ENCODE data around the gene PIGM. TPM values are rescaled to one million over a fixed set of nuclear protein-coding genes. Genes with fewer than 3 reads are reported as not detected.

The PIGM gene
- total and polyA plus RNA-seq, 9 donors = 3.6 to 6.6 (median 5.2) TPM

GRCh38 chr1:160074865-160075264 lies 43.1 kb upstream of the PIGM start:
- WGBS (ENCODE audit: insufficient coverage) = 66% methylated on average over 3 of the region's 4 CpGs
- Histone ChIP-seq H3K36me3 (ENCODE audit: control insufficient read depth, insufficient read depth, low read length) (no peaks in the 10 kb centered on the region), H3K4me1 (ENCODE audit: control insufficient read depth, insufficient read depth, low read length) (peaks cover 17% of the 10 kb centered on the region), H3K27ac (ENCODE audit: low read length) (no peak overlapping the region), H3K27me3 (ENCODE audit: control insufficient read depth, insufficient read depth, low read length) (peaks cover 17% of the 10 kb centered on the region), H3K4me3 (ENCODE audit: low read length) (no peak overlapping the region), H3K9me3 (replicated peaks; ENCODE audit: control insufficient read depth, low read depth, low read length) (no peaks in the 10 kb centered on the region)
- DNase-seq = no peak

DNA sequence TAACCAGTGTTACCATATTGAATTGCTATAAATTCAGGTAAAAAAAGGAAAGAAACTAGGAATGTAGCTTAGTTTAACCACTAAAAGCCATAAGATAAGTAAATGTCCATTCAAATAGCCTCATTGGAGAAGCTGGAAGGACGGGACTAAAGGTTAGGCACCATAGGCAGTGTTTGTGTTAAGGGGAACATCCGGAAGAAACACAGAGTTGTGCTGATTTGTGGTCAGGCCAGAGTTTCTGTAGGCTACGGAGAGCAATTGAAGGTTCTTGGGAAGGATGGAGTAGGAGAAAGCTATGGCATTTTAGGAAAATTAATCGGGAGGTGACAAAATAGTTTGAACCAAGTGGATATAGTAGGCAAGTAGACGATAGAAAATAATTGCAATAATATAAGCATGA lies 39.5 kb upstream of the PIGM start:
- Histone ChIP-seq H3K4me1 (ENCODE audit: control insufficient read depth, insufficient read depth, low read length) (peaks cover 17% of the 10 kb centered on the region), H3K9me3 (replicated peaks; ENCODE audit: control insufficient read depth, low read depth, low read length) (no peaks in the 10 kb centered on the region), H3K36me3 (ENCODE audit: control insufficient read depth, insufficient read depth, low read length) (no peaks in the 10 kb centered on the region), H3K27me3 (ENCODE audit: control insufficient read depth, insufficient read depth, low read length) (peaks cover 30% of the 10 kb centered on the region), H3K4me3 (ENCODE audit: low read length) (no peak overlapping the region), H3K27ac (ENCODE audit: low read length) (no peak overlapping the region)
- DNase-seq = no peak
- WGBS (ENCODE audit: insufficient coverage) = 63% methylated on average over 5 of the region's 5 CpGs

GRCh38 chr1:160070243-160071163 lies 38.7 kb upstream of the PIGM start:
- peak overlapping the region; percentile 65 for H3K4me3 ChIP-seq (ENCODE audit: low read length)
- peaks cover 27% of the 10 kb centered on the region for H3K27me3 ChIP-seq (ENCODE audit: control insufficient read depth, insufficient read depth, low read length)
- DNase-seq = peak; percentile 89
- H3K27ac ChIP-seq (ENCODE audit: low read length) = no peak overlapping the region
- no peaks in the 10 kb centered on the region for H3K36me3 ChIP-seq (ENCODE audit: control insufficient read depth, insufficient read depth, low read length)
- H3K4me1 ChIP-seq (ENCODE audit: control insufficient read depth, insufficient read depth, low read length) = peaks cover 17% of the 10 kb centered on the region
- H3K9me3 ChIP-seq (replicated peaks; ENCODE audit: control insufficient read depth, low read depth, low read length) = no peaks in the 10 kb centered on the region
- under 1% methylated on average over 36 of the region's 46 CpGs for WGBS (ENCODE audit: insufficient coverage)

GRCh38 chr1:160069460-160070231 lies 37.9 kb upstream of the PIGM start, which contains the start of gene KCNJ10:
TSS of gene KCNJ10 (minus strand) at chr1:160070160. CDS start at chr1:160042532, 27,628 bp downstream.
- H3K27me3 ChIP-seq (ENCODE audit: control insufficient read depth, insufficient read depth, low read length) = peaks cover 27% of the 10 kb centered on the region
- WGBS (ENCODE audit: insufficient coverage) = 9% methylated on average over 32 of the region's 32 CpGs
- no peaks in the 10 kb centered on the region for H3K9me3 ChIP-seq (replicated peaks; ENCODE audit: control insufficient read depth, low read depth, low read length)
- no peak within 1 kb of the TSS for H3K27ac ChIP-seq (ENCODE audit: low read length)
- H3K4me3 ChIP-seq (ENCODE audit: low read length) = peak within 1 kb of the TSS; percentile 65
- no peak for DNase-seq
- no peaks in the 10 kb centered on the region for H3K36me3 ChIP-seq (ENCODE audit: control insufficient read depth, insufficient read depth, low read length)
- peaks cover 17% of the 10 kb centered on the region for H3K4me1 ChIP-seq (ENCODE audit: control insufficient read depth, insufficient read depth, low read length)

- no peak overlapping the region for H3K27ac ChIP-seq (ENCODE audit: low read length)
- WGBS (ENCODE audit: insufficient coverage) = 43% methylated on average over 2 of the region's 5 CpGs
- no peak for DNase-seq
- H3K4me1 ChIP-seq (ENCODE audit: control insufficient read depth, insufficient read depth, low read length) = peaks cover 17% of the 10 kb centered on the region
- no peak overlapping the region for H3K4me3 ChIP-seq (ENCODE audit: low read length)
- no peaks in the 10 kb centered on the region for H3K9me3 ChIP-seq (replicated peaks; ENCODE audit: control insufficient read depth, low read depth, low read length)
- peaks cover 27% of the 10 kb centered on the region for H3K27me3 ChIP-seq (ENCODE audit: control insufficient read depth, insufficient read depth, low read length)
- H3K36me3 ChIP-seq (ENCODE audit: control insufficient read depth, insufficient read depth, low read length) = no peaks in the 10 kb centered on the region
Measured at GRCh38 chr1:160068225-160068624, 36.4 kb upstream of the PIGM start.

DNA sequence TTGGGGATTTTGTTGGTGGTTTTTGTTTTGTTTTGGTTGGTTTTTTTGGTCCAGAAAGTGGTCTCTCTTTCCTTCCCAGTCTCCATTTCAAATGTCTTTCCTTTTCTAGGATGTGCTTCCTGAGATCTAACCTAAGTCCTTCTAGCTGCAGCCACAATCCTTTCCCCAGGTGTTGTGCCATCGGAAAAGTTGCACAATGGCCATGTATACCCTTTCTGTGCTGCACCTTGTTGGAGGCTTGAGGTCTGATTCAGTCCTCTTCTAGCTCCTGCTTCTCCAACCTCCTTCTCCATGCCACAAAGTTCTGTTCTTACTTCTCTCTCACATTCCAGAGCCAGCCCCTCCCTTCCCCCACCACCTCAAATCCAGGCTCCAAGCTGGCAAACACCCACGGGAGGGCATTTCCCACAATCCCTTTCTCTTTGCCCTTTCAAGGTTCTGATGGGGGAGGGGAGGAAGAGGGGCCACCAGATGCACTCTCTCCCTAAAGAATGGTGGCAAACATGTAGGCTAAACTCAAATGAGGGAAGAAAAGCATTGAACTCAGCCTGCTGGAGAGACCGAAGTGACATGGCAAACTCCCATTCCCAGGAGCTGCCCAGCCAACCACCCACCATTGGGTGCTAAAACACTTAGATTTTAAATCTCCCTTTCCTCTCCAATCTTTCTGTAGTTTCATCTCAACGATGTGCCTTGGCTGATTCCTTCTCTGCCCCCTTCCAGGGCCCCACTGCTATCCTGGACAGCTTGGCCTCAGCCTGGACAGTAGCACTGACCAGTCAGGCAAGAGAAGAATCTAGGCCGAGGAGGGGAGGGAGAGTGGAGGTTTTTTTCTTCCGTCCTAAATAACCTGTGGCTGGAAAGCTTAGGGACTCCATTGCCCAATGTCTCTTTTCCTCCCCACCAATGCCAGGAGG lies 35.3 kb upstream of the PIGM start:
- WGBS (ENCODE audit: insufficient coverage) = 86% methylated on average over 1 of the region's 6 CpGs
- Histone ChIP-seq H3K4me3 (ENCODE audit: low read length) (no peak overlapping the region), H3K9me3 (replicated peaks; ENCODE audit: control insufficient read depth, low read depth, low read length) (no peaks in the 10 kb centered on the region), H3K36me3 (ENCODE audit: control insufficient read depth, insufficient read depth, low read length) (no peaks in the 10 kb centered on the region), H3K27me3 (ENCODE audit: control insufficient read depth, insufficient read depth, low read length) (peaks cover 32% of the 10 kb centered on the region), H3K27ac (ENCODE audit: low read length) (no peak overlapping the region), H3K4me1 (ENCODE audit: control insufficient read depth, insufficient read depth, low read length) (peaks cover 18% of the 10 kb centered on the region)
- DNase-seq = peak; percentile 52

- no peaks in the 10 kb centered on the region for H3K9me3 ChIP-seq (replicated peaks; ENCODE audit: control insufficient read depth, low read depth, low read length)
- H3K27ac ChIP-seq (ENCODE audit: low read length) = no peak overlapping the region
- H3K4me1 ChIP-seq (ENCODE audit: control insufficient read depth, insufficient read depth, low read length) = peaks cover 12% of the 10 kb centered on the region
- H3K36me3 ChIP-seq (ENCODE audit: control insufficient read depth, insufficient read depth, low read length) = no peaks in the 10 kb centered on the region
- H3K27me3 ChIP-seq (ENCODE audit: control insufficient read depth, insufficient read depth, low read length) = peaks cover 21% of the 10 kb centered on the region
- no peak for DNase-seq
- H3K4me3 ChIP-seq (ENCODE audit: low read length) = no peak overlapping the region
- WGBS (ENCODE audit: insufficient coverage) = no CpG with 5 or more reads among the region's 3 CpGs
Measured at GRCh38 chr1:160064746-160065145, 33.0 kb upstream of the PIGM start.

DNA sequence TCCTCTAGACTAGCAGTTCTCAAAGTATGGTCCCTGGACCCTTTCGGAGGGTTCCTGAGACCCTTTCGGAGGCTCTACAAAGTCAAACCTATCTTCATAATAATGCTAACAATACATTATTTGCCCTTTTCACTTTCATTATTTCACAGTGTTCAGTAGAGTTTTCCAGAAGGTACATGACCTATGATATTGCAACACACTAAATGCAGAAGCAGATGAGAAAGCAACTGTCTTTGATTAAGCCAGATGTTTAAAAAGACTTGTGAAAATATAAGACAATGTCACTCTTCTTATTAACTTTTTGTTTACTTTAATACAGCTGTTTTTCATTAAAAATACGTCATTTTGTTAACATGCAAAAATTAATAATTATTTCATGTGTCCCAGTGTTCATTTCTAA lies 32.4 kb upstream of the PIGM start:
- peaks cover 10% of the 10 kb centered on the region for H3K4me1 ChIP-seq (ENCODE audit: control insufficient read depth, insufficient read depth, low read length)
- no peaks in the 10 kb centered on the region for H3K36me3 ChIP-seq (ENCODE audit: control insufficient read depth, insufficient read depth, low read length)
- no peaks in the 10 kb centered on the region for H3K9me3 ChIP-seq (replicated peaks; ENCODE audit: control insufficient read depth, low read depth, low read length)
- H3K4me3 ChIP-seq (ENCODE audit: low read length) = no peak overlapping the region
- H3K27ac ChIP-seq (ENCODE audit: low read length) = no peak overlapping the region
- DNase-seq = no peak
- no CpG with 5 or more reads among the region's 3 CpGs for WGBS (ENCODE audit: insufficient coverage)
- peaks cover 16% of the 10 kb centered on the region for H3K27me3 ChIP-seq (ENCODE audit: control insufficient read depth, insufficient read depth, low read length)

DNA sequence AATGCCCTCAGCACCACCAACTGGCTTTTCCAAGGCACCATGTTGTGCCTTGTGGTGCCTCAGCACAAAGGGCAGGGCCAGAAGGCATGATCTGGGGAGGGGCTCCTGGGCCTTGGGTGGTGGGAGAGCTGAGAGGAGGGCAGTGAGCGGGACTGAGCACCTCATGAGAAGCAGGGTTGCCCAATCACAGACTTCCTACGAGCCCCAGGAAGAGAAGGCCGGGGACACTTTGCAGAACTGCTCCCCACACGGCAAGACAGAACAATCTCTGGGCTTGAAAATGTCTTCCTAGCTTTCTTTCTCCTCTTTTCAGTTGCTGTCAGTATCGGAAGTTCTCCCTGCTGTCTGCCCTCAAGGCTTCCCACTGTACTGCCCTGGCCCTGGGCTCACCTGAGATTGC lies 31.4 kb upstream of the PIGM start:
- no peak for DNase-seq
- peaks cover 10% of the 10 kb centered on the region for H3K4me1 ChIP-seq (ENCODE audit: control insufficient read depth, insufficient read depth, low read length)
- H3K27me3 ChIP-seq (ENCODE audit: control insufficient read depth, insufficient read depth, low read length) = peaks cover 12% of the 10 kb centered on the region
- WGBS (ENCODE audit: insufficient coverage) = 83% methylated on average over 3 of the region's 5 CpGs
- H3K36me3 ChIP-seq (ENCODE audit: control insufficient read depth, insufficient read depth, low read length) = no peaks in the 10 kb centered on the region
- no peaks in the 10 kb centered on the region for H3K9me3 ChIP-seq (replicated peaks; ENCODE audit: control insufficient read depth, low read depth, low read length)
- H3K4me3 ChIP-seq (ENCODE audit: low read length) = no peak overlapping the region
- no peak overlapping the region for H3K27ac ChIP-seq (ENCODE audit: low read length)

Measured in muscle of leg (tissue), 11 donors.